Osteoblast (primary cell): ENCODE results near the gene MTA1. TPM values are rescaled to one million over a fixed set of nuclear protein-coding genes. Genes with fewer than 3 reads are reported as not detected.
A peak's percentile ranks its signal among the peaks of the same experiment; 100 is the strongest.

Experiments used
- DNase-seq: peaks from one replicate; pipeline ENCODE4 v3.0.0; 2011; ENCODE audit warnings: low spot score, mixed read lengths; ENCODE audit not compliant: insufficient read length; ENCODE audit errors: missing footprints
- H2AFZ ChIP-seq: 2 replicates; pipeline ENCODE4 v1.6.0; 2011; ENCODE audit warnings: mild to moderate bottlenecking, low read length
- H3K27ac ChIP-seq: 2 replicates; pipeline ENCODE4 v1.5.1; 2011; ENCODE audit warnings: mild to moderate bottlenecking, low read depth, low read length, moderate library complexity
- H3K27me3 ChIP-seq: 2 replicates; pipeline ENCODE4 v1.6.0; 2012; ENCODE audit warnings: mild to moderate bottlenecking, control low read depth, inconsistent platforms, low read length, moderate library complexity; ENCODE audit not compliant: insufficient read depth
- H3K36me3 ChIP-seq: 2 replicates; pipeline ENCODE4 v1.5.1; 2011; ENCODE audit warnings: mild to moderate bottlenecking, low read length, control low read depth, moderate library complexity; ENCODE audit not compliant: insufficient read depth
- H3K4me1 ChIP-seq: 2 replicates; pipeline ENCODE4 v1.5.1; 2011; ENCODE audit warnings: mild to moderate bottlenecking, low read length, control low read depth, moderate library complexity; ENCODE audit not compliant: insufficient read depth
- H3K4me2 ChIP-seq: 2 replicates; pipeline ENCODE4 v1.6.0; 2011; ENCODE audit warnings: mild to moderate bottlenecking, low read length; ENCODE audit not compliant: insufficient read depth
- H3K4me3 ChIP-seq: fragments of 200-600 bp; sonication (generic); 3 replicates; pipeline ENCODE4 v1.5.1; 2012; ENCODE audit warnings: mild to moderate bottlenecking, low read length, inconsistent platforms; ENCODE audit not compliant: insufficient read depth
- H3K79me2 ChIP-seq: 2 replicates; pipeline ENCODE4 v1.6.0; 2012; ENCODE audit warnings: mild to moderate bottlenecking, low read length, control low read depth, inconsistent platforms; ENCODE audit not compliant: insufficient read depth
- H3K9me3 ChIP-seq: 2 replicates; pipeline ENCODE4 v1.5.1; 2011; ENCODE audit warnings: low read depth, low read length, control low read depth
- H4K20me1 ChIP-seq: 2 replicates; pipeline ENCODE4 v1.6.0; 2012; ENCODE audit warnings: mild to moderate bottlenecking, low read length, control low read depth; ENCODE audit not compliant: insufficient read depth
- total RNA-seq: library from RNA; depleted of rRNA; stranded (reverse); fragments of >200 nt; gene quantifications from 2 replicates; pipeline ENCODE4 v1.2.3, GENCODE V29; 2012
- TF ChIP-seq, protein P1 (sequence below): IDR thresholded peaks from 2 replicates; pipeline ENCODE4 v1.5.1; 2011; ENCODE audit warnings: mild to moderate bottlenecking, low read depth, low read length, moderate library complexity; ENCODE audit errors: extremely low read depth

MTA1 gene
- total RNA-seq, 1 donor, result 60.4 TPM

DNA sequence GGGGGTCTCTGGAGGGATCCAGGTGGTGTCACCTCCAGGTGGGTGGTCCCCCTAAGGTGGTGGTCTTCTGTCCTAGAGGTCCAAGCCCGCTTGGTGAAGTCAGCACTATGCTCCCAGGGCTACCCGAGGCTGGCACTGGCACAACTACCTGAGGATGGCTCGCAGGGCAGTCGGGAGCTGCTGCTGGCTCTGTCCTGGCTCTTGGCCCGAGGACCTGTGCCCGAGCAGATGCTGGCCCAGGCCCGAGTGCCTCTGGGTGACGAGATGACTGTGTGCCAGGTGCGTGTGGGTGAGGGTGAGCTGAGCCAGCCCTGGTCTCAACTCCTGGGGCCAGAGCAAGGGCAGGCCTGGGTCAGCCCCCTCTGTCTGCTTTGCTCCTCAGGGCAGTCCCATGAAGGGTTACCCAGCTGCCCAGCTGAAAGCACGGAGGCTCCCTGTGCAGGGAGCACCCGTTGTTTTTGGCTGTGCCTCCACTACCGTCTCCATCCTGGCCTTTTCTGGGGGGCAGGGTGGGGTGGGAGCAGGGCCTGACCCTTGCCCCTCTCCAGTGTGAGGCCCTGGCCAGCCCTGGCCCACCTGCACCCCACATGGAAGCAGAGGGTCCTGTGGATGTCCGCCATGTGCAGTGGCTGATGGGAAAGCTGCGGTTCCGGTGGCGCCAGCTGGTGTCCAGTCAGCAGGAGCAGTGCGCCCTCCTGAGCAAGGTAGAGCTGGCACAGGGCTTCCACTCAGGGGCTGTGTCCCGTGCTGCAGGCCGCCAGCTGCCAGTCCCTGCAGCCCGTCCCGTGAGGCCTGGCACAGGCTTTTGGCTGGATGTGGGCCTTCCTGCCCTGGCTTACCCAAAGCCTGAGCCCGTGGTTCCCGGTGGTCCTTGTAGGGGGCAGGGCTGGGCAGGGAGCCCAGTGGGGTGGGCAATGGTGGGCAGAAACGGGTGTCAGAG is 72.7 kb downstream of the MTA1 start:
- Histone ChIP-seq H3K4me1 (peaks cover 3% of the 10 kb centered on the region), H3K4me3 (peak overlapping the region; percentile 77), H2AFZ (no peak overlapping the region), H3K27me3 (peaks cover 8% of the 10 kb centered on the region), H3K9me3 (no peaks in the 10 kb centered on the region), H3K36me3 (no peaks in the 10 kb centered on the region), H3K4me2 (peak overlapping the region; percentile 89), H4K20me1 (peaks cover 2% of the 10 kb centered on the region), H3K79me2 (no peaks in the 10 kb centered on the region), H3K27ac (no peak overlapping the region)
- peak; percentile 89 for DNase-seq
- TF ChIP-seq, protein P1, sequence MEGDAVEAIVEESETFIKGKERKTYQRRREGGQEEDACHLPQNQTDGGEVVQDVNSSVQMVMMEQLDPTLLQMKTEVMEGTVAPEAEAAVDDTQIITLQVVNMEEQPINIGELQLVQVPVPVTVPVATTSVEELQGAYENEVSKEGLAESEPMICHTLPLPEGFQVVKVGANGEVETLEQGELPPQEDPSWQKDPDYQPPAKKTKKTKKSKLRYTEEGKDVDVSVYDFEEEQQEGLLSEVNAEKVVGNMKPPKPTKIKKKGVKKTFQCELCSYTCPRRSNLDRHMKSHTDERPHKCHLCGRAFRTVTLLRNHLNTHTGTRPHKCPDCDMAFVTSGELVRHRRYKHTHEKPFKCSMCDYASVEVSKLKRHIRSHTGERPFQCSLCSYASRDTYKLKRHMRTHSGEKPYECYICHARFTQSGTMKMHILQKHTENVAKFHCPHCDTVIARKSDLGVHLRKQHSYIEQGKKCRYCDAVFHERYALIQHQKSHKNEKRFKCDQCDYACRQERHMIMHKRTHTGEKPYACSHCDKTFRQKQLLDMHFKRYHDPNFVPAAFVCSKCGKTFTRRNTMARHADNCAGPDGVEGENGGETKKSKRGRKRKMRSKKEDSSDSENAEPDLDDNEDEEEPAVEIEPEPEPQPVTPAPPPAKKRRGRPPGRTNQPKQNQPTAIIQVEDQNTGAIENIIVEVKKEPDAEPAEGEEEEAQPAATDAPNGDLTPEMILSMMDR, result no peak

DNA sequence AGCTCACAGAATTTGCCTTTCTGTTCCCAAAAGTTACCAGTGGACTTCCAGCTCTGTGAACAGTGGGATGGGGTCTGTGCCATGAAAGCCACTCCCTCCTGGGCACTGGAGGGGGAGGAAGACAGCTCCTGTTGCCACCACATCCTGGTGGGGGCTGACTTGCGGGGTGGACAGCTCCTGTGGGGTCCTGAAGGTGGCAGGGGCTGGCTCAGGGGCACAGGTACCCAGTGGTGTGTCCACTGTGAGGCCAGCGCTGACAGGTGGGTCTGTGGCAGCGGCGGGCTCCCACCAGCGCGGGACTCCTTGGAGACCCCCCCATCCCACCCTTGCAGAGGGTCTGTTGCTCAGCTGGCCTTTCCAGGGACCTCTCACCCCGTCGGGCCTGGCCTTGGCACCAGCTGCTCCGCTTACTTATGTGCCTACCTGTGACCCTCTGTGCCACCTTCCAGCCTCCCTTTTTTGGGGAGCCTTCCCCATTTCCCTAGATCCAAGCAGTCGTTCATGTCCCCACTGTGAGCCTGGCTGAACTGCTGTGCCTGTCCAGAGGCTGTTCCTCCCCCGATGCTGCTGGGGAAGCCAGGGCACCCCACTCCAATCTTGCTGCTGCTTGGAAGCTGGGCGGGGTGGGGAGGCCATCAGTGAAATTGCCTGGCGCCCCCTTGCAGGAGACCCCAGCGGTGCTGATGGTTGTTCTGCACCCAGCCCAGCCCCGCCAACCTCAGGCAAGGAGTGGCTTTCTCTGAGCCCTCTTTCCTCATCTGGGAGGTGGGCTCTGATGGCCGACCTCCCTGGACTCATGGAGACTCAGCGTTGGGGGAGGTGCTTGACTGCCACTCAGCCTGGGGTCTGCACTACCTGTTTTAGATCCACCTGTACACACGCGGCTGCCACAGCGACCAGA is 73.6 kb downstream of the MTA1 start:
- Histone ChIP-seq H3K4me3 (no peak overlapping the region), H3K4me1 (peaks cover 3% of the 10 kb centered on the region), H3K79me2 (no peaks in the 10 kb centered on the region), H3K27ac (no peak overlapping the region), H3K4me2 (no peak overlapping the region), H3K9me3 (no peaks in the 10 kb centered on the region), H3K36me3 (no peaks in the 10 kb centered on the region), H2AFZ (no peak overlapping the region), H4K20me1 (peaks cover 2% of the 10 kb centered on the region), H3K27me3 (no peaks in the 10 kb centered on the region)
- TF ChIP-seq, protein P1, result no peak
- peak; percentile 83 for DNase-seq

DNA sequence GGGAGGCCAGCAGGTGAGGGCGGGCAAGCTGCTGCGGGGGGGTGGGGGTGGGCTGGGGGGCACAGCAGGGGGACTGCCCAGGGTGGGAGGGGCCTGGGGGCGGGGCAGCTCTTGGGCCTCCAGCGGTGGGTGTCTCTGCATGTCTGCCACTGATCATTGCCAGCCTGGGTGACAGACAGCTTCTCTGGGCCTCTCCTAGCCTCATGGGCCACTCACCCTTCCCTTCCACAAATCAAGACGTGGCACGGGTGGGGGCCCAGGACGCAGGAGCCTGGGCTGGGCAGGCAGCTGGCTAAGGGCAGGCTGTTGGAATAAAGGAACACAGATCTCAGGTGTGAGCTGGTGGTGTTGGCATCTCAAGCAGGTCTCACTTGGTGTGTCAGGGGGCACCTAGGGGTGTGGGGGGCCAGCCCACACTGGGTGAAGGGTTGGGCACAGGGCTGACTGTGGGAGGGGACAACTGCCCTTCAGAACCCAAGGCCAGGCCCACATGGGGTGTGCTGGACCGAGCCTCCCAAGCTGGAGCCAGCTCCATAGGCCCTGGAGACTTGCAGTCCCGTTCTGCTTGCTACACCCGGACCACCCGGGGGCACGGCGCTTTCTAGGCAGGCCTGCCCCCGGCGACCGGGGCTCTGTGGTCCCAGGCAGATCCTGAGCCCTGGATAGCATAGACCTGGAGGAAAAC is 74.4 kb downstream of the MTA1 start:
- H3K4me1 ChIP-seq, result peaks cover 3% of the 10 kb centered on the region
- H3K27me3 ChIP-seq, result no peaks in the 10 kb centered on the region
- no peaks in the 10 kb centered on the region for H3K36me3 ChIP-seq
- DNase-seq, result peak; percentile 72
- no peaks in the 10 kb centered on the region for H3K9me3 ChIP-seq
- H3K79me2 ChIP-seq, result no peaks in the 10 kb centered on the region
- no peak overlapping the region for H3K27ac ChIP-seq
- H3K4me2 ChIP-seq, result no peak overlapping the region
- TF ChIP-seq, protein P1, result no peak
- H4K20me1 ChIP-seq, result peaks cover 2% of the 10 kb centered on the region
- no peak overlapping the region for H2AFZ ChIP-seq
- H3K4me3 ChIP-seq, result no peak overlapping the region
